ENCODE data around the gene HLCS. TPM values are rescaled to one million over a fixed set of nuclear protein-coding genes. Genes with fewer than 3 reads are reported as not detected.

HLCS gene
- total RNA-seq, 1 donor from 2014 or later, result 15.3 TPM

DNA sequence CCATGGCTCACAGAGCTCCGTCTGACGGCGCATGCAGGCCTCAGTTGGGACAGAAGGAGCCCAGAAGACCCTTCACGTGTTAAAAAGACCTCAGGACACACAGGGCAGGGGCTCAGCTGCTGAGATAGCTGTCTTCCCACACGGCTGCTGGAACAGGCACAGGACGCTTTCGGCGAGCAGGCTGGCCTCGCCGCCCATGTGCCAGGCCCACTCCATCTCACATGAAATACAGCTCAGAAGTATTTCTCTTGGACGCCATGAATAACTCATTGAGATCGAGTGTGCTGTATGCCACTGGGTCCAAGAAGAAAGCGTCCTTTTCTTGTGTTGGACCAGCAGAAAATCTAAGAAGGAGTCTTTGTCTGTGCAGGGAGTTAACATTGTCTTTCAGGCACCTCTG, 198.0 kb downstream of the HLCS start:
- Mint-ChIP-seq H3K4me1 (no peaks in the 10 kb centered on the region), H3K9me3 (no peaks in the 10 kb centered on the region), H3K4me3 (no peak overlapping the region), H3K27me3 (no peaks in the 10 kb centered on the region), H3K36me3 (ENCODE audit: low read depth) (no peaks in the 10 kb centered on the region), H3K27ac (no peak overlapping the region)
- intact Hi-C loops (cut with micrococcal nuclease), result no loop called here
- DNase-seq, result no peak

DNA sequence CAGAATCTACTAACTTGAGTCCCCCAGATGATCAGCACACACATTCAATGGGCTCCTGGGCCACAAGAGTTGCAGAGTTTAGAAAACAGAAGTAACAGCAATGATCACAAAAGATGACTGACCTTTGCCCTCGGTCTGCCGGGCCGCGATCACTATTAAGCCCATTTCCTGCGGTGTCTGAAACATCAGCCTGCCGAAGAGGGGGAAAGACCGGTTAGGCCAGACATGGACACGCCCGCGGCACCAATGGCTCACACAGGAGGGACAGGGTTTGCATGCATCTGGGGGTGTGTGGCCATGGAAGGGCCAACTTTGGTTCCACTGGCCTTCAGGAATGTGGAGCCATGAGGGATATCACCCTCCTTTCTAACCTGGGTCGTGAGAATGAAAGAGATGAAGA, 199.4 kb downstream of the HLCS start:
- no peak for DNase-seq
- no peak overlapping the region for H3K27ac Mint-ChIP-seq
- H3K4me3 Mint-ChIP-seq, result no peak overlapping the region
- H3K27me3 Mint-ChIP-seq, result no peaks in the 10 kb centered on the region
- no peaks in the 10 kb centered on the region for H3K9me3 Mint-ChIP-seq
- H3K36me3 Mint-ChIP-seq (ENCODE audit: low read depth), result no peaks in the 10 kb centered on the region
- intact Hi-C loops (cut with micrococcal nuclease), result no loop called here
- no peaks in the 10 kb centered on the region for H3K4me1 Mint-ChIP-seq

DNA sequence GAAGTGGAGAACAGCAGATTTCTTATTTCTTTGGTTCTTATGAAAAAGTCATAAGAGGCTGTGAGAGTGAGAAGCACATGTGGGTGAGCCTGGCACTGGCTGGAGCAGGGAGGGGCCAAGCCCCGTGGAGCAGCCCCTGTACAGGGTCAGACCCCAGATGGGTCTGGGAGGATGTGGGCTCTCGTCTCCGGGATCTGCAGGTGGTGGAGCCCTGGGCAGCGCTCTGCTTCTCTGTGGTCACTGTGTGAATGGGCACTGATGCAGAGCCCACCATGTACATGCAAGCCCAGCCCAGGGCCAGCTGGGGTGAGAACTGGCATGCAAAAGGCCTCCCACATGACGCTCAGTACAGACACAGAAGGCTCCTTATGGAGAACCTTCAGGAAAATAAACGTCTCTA, 200.0 kb downstream of the HLCS start:
- Mint-ChIP-seq H3K9me3 (no peaks in the 10 kb centered on the region), H3K4me1 (no peaks in the 10 kb centered on the region), H3K27me3 (no peaks in the 10 kb centered on the region), H3K36me3 (ENCODE audit: low read depth) (no peaks in the 10 kb centered on the region), H3K4me3 (no peak overlapping the region), H3K27ac (no peak overlapping the region)
- DNase-seq, result no peak
- intact Hi-C loops (cut with micrococcal nuclease), result no loop called here

- no peaks in the 10 kb centered on the region for H3K36me3 Mint-ChIP-seq (ENCODE audit: low read depth)
- H3K27ac Mint-ChIP-seq, result no peak overlapping the region
- H3K9me3 Mint-ChIP-seq, result no peaks in the 10 kb centered on the region
- intact Hi-C loops (cut with micrococcal nuclease), result no loop called here
- H3K4me3 Mint-ChIP-seq, result no peak overlapping the region
- no peaks in the 10 kb centered on the region for H3K4me1 Mint-ChIP-seq
- DNase-seq, result no peak
- no peaks in the 10 kb centered on the region for H3K27me3 Mint-ChIP-seq
Measured at GRCh38 chr21:36765229-36765628, 201.2 kb downstream of the HLCS start.

DNA sequence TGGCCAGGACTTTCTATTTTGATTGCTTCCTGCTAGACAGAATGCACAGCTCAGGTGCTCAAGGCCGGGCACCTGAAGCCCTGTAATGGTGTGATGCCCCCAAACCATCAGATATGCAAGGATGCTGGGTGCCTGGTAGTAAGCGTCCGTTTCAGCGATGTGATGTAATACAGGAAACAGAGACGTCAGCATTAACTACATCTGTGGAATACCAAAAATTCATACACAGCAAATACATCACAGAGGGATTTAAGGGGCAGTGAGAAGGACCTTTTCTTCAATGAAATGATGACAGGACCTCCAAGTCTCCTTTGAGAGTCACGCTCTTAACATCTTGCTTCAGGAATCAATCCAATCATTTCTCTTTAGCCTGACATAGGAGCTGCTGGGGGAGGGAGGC, 203.2 kb downstream of the HLCS start:
- no peaks in the 10 kb centered on the region for H3K36me3 Mint-ChIP-seq (ENCODE audit: low read depth)
- no peak overlapping the region for H3K4me3 Mint-ChIP-seq
- H3K9me3 Mint-ChIP-seq, result no peaks in the 10 kb centered on the region
- H3K4me1 Mint-ChIP-seq, result no peaks in the 10 kb centered on the region
- DNase-seq, result no peak
- H3K27ac Mint-ChIP-seq, result no peak overlapping the region
- intact Hi-C loops (cut with micrococcal nuclease), result no loop called here
- no peaks in the 10 kb centered on the region for H3K27me3 Mint-ChIP-seq

DNA sequence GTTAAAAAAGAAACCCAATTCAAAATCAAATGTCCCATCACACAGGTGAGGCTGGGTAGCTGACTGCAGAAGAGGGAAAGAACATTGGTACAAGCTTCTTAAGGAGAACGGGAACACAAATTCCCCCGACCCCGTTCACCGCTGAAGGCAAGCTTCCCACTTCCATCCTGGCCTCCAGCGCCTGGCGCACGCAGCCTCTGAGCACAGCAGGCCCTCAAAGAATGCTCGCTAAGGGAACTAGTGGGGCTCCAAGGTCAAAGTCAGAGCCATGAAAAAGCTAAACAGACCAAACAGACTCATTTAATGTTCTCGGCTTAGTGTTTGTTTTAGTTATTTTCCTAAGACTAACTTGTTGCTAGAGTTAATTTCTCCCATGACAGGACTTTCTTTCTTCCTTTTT, 203.8 kb downstream of the HLCS start:
- no peaks in the 10 kb centered on the region for H3K36me3 Mint-ChIP-seq (ENCODE audit: low read depth)
- no peaks in the 10 kb centered on the region for H3K27me3 Mint-ChIP-seq
- DNase-seq, result no peak
- intact Hi-C loops (cut with micrococcal nuclease), result no loop called here
- no peak overlapping the region for H3K4me3 Mint-ChIP-seq
- H3K27ac Mint-ChIP-seq, result no peak overlapping the region
- H3K4me1 Mint-ChIP-seq, result no peaks in the 10 kb centered on the region
- no peaks in the 10 kb centered on the region for H3K9me3 Mint-ChIP-seq

GRCh38 chr21:36761685-36762084, 204.8 kb downstream of the HLCS start:
- intact Hi-C loops (cut with micrococcal nuclease), result no loop called here
- no peak overlapping the region for H3K27ac Mint-ChIP-seq
- no peaks in the 10 kb centered on the region for H3K9me3 Mint-ChIP-seq
- no peak overlapping the region for H3K4me3 Mint-ChIP-seq
- no peaks in the 10 kb centered on the region for H3K4me1 Mint-ChIP-seq
- H3K27me3 Mint-ChIP-seq, result no peaks in the 10 kb centered on the region
- DNase-seq, result no peak
- H3K36me3 Mint-ChIP-seq (ENCODE audit: low read depth), result no peaks in the 10 kb centered on the region

GRCh38 chr21:36759348-36760083, 207.0 kb downstream of the HLCS start:
- no peaks in the 10 kb centered on the region for H3K4me1 Mint-ChIP-seq
- no peak for DNase-seq
- intact Hi-C loops (cut with micrococcal nuclease), result no loop called here
- H3K27me3 Mint-ChIP-seq, result no peaks in the 10 kb centered on the region
- H3K36me3 Mint-ChIP-seq (ENCODE audit: low read depth), result no peaks in the 10 kb centered on the region
- no peaks in the 10 kb centered on the region for H3K9me3 Mint-ChIP-seq
- H3K4me3 Mint-ChIP-seq, result no peak overlapping the region
- H3K27ac Mint-ChIP-seq, result no peak overlapping the region

DNA sequence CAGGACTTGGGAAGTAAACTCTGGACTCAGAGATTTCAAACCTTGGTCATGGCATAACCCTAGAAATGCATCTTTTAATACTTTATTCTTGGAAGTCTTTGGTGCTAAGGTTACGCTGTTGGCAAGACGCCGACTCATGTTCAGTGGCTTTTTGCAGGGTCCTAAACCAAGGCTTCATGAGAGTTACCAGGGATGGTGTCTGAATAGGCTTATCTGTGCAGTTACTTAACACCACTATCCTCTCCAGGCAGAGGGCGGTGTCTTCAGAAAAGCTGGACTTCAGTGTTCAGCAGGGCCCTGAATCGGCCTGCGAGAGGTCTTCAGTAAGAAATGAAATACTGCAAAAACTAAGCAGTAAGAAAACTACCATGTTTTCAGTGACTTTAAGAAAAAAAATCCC, 209.3 kb downstream of the HLCS start:
- Mint-ChIP-seq H3K36me3 (ENCODE audit: low read depth) (no peaks in the 10 kb centered on the region), H3K4me1 (no peaks in the 10 kb centered on the region), H3K9me3 (no peaks in the 10 kb centered on the region), H3K4me3 (no peak overlapping the region), H3K27me3 (no peaks in the 10 kb centered on the region), H3K27ac (no peak overlapping the region)
- DNase-seq, result no peak
- intact Hi-C loops (cut with micrococcal nuclease), result no loop called here

- no peaks in the 10 kb centered on the region for H3K27me3 Mint-ChIP-seq
- intact Hi-C loops (cut with micrococcal nuclease), result no loop called here
Measured at GRCh38 chr21:36756527-36756926, 209.9 kb downstream of the HLCS start.

DNA sequence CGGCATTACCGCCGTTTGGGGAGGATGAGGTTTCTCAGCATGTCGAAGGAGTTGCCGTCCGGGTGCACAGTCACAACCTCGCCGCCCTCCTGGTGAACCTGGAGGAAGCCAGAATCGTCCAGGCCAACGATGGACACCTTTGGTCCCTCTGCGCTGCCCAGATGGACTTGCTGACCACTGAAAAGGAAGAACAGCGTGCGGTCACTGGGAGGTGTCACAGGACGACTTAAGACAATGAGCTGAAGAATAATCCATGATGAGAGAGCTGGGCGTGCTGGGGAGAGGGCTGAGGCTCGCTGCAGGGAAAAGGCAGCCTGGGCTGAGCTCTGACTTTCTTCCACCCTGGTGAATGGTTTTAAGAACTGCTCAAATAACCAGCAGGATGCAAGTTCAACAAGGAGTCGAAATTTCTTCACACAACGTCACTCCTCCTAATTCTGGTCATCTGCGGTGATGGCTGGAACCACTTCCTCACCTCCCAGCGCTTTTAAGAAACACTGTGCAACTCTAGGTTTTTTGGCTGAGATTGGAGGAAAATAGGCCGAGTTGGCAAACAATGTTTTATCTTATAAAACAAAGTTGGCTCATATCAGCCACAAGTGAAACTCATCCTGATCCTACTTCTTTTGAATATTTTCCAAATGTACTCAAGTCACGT, 212.1 kb downstream of the HLCS start:
- intact Hi-C loops (cut with micrococcal nuclease), result no loop called here
- no peaks in the 10 kb centered on the region for H3K4me1 Mint-ChIP-seq
- no peak for DNase-seq
- H3K27ac Mint-ChIP-seq, result no peak overlapping the region
- H3K4me3 Mint-ChIP-seq, result no peak overlapping the region
- H3K36me3 Mint-ChIP-seq (ENCODE audit: low read depth), result no peaks in the 10 kb centered on the region
- peaks cover 12% of the 10 kb centered on the region for H3K27me3 Mint-ChIP-seq
- no peaks in the 10 kb centered on the region for H3K9me3 Mint-ChIP-seq

More at GRCh38 chr21:36756527-36756926, 209.9 kb downstream of the HLCS start:
- DNase-seq, result no peak
- Mint-ChIP-seq H3K4me1 (no peaks in the 10 kb centered on the region), H3K27ac (no peak overlapping the region), H3K9me3 (no peaks in the 10 kb centered on the region), H3K36me3 (ENCODE audit: low read depth) (no peaks in the 10 kb centered on the region), H3K4me3 (no peak overlapping the region)

DNA sequence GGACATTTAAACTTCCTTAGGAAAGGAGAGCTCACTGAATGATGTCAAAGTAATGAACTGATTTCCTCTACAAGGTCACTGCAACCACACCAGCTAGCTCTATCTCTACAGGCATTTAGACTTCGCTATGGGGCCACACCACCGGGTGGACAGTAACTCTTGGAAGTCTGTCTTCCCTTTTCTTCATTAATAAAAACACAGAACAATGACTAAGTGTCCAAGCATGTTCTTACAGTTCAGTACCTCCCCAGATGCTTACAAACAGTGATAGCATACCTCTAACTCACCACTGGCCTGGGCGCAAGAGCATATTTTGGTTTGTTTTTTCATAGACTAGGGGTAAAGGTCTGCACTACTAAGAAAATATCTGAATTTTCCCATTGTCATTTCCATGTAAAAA, 212.9 kb downstream of the HLCS start:
- Mint-ChIP-seq H3K27me3 (peaks cover 20% of the 10 kb centered on the region), H3K36me3 (ENCODE audit: low read depth) (no peaks in the 10 kb centered on the region), H3K4me1 (no peaks in the 10 kb centered on the region), H3K4me3 (no peak overlapping the region), H3K27ac (no peak overlapping the region), H3K9me3 (no peaks in the 10 kb centered on the region)
- intact Hi-C loops (cut with micrococcal nuclease), result no loop called here
- DNase-seq, result no peak

DNA sequence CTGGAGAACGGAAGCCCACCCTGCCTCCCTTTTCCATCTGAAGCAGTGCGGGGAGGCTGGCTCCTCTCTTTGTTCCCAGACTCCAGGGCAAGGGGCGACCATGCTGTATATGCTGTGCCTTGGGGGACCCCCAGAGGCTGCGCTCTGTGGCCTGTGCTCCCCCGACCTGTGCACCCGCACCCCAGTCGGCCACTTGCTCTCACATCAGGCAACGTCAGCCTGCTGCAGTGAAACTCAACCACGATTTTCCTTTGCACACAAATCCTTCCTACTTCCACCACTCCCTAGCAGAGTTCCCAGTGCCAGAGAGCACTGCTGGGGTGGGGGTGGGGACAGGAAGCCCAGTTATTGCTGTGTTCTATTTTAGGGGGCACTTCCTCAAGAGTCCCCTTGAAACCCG, 215.1 kb downstream of the HLCS start:
- Mint-ChIP-seq H3K27ac (no peak overlapping the region), H3K27me3 (peaks cover 33% of the 10 kb centered on the region), H3K36me3 (ENCODE audit: low read depth) (no peaks in the 10 kb centered on the region), H3K4me3 (no peak overlapping the region), H3K9me3 (no peaks in the 10 kb centered on the region), H3K4me1 (no peaks in the 10 kb centered on the region)
- no peak for DNase-seq
- intact Hi-C loops (cut with micrococcal nuclease), result no loop called here

GRCh38 chr21:36750576-36750959, 215.9 kb downstream of the HLCS start:
- Mint-ChIP-seq H3K9me3 (no peaks in the 10 kb centered on the region), H3K27ac (no peak overlapping the region), H3K4me3 (no peak overlapping the region), H3K36me3 (ENCODE audit: low read depth) (no peaks in the 10 kb centered on the region), H3K4me1 (no peaks in the 10 kb centered on the region), H3K27me3 (peaks cover 38% of the 10 kb centered on the region)
- no peak for DNase-seq
- intact Hi-C loops (cut with micrococcal nuclease), result no loop called here

Data from activated CD4-positive, alpha-beta T cell treated with anti-CD3 and anti-CD28 coated beads, Interleukin-2, amount 10 ng/mL, durations not matched to agents 24 days and 14 days (primary cell).